SK-N-MC (cell line): ENCODE results near the gene SLC25A1.

Experiments
- EZH2 ChIP-seq: fragments of 200-600 bp; sonication (generic); IDR thresholded peaks from one replicate; pipeline ENCODE4 v1.6.1; 2017; ENCODE audit warnings: antibody characterized with exemption
- FOXP2 ChIP-seq: optimal IDR thresholded peaks from 2 replicates; pipeline ENCODE3; 2011; ENCODE audit warnings: mild to moderate bottlenecking, moderate library complexity; ENCODE audit not compliant: insufficient read depth; ENCODE audit errors: extremely low read length, control extremely low read depth
- POLR2AphosphoS5 ChIP-seq: IDR thresholded peaks from 2 replicates; pipeline ENCODE4 v1.6.1; 2012; ENCODE audit warnings: mild to moderate bottlenecking, low read depth, low read length, borderline replicate concordance

DNA sequence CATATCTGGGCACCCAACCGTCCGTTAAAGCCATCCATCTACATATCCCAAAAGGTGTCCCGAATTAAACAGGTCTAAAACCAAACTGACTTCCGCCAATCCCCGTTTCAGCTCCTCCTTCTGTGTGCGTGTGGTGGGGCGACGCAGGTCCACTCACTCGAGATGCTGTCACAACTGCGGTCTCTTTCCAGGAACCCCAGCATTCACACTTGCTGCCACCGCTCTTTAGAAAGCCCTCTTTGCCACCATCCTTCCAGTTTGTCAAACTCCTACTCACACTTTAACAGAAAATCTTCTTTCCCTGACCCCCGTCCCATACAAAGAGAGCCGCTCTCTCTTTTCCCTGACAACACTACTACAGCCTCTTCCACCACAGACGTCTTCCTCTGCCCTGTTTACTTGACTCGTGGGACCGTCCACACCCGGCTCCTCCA, 34.6 kb downstream of the SLC25A1 start:
- TF ChIP-seq EZH2 (no peak), POLR2AphosphoS5 (no peak), FOXP2 (no peak)
